Ureter (tissue), 1 donor: ENCODE results near the gene FCHO1. TPM values are rescaled to one million over a fixed set of nuclear protein-coding genes. Genes with fewer than 3 reads are reported as not detected.
"Not testable (repeated sequence)": the region's sequence is repeated elsewhere in the genome, so short reads cannot be mapped to it uniquely, and the experiment has no call there.

Source experiments
- DNase-seq: peaks from one replicate; pipeline ENCODE4 v3.0.0-alpha.2; 2020; ENCODE audit warnings: low spot score
- total RNA-seq: library from RNA; stranded (reverse); gene quantifications from one replicate; pipeline ENCODE4 v1.2.4, GENCODE V29; 2023
- donor health status: DM: yes; HTN: yes; CAD: no.

Gene FCHO1
- total RNA-seq, 1 donor from 2014 or later = 4.8 TPM

DNA sequence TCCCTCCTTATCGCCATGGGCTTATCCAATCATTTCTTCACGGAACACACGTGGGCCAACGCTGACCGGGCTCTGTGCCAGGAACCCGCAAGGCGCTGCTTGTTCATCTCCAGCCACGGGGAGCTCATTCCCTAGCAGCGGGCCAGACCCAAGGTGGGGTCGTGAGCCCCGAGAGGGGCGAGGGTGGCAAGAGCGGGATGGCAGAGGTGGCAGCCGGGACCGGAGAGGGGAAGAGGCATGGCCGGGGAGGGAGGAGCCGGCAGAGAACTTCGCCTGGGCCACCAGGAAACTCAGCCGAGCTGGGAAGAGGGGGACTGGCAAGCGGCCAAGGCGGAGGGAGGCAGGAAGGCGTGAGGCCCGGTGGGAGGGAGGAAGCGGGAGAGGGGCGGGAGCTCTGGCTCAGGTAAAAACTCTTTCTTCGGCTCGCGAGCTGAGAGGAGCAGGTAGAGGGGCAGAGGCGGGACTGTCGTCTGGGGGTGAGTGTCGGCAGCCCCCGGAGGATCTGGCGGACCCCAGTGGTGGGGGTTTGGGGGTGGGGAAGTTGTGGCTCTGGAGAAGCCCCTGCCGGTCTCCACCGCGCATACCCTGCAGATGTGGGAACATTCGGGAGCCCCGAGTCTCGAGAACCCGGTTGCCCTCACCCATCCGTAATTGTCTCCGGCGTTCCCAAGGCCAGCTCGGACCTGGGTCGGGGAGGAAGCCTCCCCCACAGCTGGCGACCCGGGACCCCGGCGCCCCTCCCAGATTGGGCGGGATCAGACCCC is 43.6 kb downstream of the FCHO1 start, which contains the start of gene B3GNT3:
Gene B3GNT3 (plus strand): TSS at position 408 of the 764 bp plus-strand sequence. CDS start 12,670 bp downstream, outside the sequence.
- DNase-seq = peak; percentile 90

DNA sequence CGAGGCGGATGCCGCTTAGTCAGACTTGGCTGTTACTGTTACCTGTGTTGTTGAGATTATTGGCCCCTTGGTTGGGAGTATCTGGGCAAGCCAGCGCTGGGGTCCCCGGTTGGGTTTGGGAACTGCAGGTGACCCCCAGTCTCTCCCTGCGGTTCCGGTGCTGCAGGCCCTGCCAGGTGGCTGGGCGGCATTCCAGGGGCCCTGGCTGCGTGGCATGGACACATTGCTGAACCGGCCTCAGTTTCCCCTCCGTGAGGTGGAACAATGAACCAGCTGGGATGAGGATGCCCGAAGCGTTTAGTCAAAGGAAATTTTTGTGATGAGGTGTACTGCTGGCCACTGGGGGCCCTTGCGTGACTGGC is 44.2 kb downstream of the FCHO1 start:
- no peak for DNase-seq

DNA sequence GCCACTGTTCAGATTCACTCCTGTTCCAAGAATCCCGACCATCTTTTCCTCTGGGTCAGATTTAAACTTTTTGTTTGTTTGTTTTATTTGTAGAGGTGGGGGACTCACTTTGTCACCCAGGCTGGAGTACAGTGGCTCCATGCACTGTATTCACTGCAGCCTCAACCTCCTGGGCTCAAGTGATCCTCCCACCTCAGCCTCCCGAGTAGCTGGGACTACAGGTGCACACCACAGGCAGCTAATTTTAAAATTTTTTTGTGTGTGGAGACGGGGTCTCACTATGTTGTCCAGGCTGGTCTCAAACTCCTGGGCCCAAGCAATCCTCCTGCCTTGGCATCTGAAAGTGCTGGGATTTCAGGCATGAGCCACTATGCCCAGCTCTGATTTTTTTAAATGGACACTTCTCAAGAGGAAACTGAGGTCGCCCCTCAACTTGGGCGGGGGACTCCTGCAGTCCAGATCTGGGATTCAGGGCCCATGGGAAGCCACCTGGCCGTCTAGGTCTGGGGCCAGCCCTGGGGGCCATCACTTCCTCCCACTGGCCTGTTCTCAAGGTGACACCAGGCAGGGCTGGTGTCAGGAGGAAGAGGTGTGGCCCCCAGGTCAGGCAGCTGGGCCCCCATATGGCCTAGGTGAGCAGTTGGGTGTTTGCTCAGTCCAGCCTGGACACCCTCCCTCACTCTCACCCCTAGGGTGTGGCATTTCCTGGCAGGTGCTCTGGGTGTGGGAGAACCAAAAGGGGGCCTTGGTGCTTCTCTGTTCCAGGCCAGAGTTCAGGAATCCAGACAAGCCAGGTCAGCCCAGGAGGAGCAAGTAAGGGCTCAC is 44.9 kb downstream of the FCHO1 start:
- DNase-seq = peak; percentile 85

DNA sequence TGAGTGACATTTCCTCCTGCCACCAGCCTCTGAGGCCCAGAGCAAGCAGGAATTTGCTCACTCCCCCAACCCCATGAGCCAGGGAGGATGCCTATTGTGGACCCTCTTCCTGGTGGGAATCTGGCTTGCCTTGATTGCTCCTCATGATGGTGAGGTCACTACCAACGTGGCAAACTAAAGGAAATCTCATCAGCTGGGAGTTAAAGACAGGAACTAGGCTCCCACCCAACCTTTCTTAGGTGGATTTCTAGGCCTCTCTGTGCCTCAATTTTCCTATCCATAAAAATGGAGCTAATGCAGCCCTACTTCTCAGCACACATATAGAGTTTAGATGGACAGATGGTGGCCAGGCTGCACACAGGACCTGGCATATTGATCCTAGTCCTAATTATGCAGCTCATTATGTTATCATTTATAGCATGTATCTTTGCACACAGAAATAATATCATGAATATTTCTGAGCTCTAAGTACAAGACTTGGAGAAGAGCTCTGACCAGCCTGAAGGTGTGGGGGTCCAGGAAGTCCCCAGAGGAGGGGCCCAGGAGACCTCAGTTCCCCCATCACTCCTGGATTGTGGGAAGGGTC is 45.7 kb downstream of the FCHO1 start:
- DNase-seq = no peak

DNA sequence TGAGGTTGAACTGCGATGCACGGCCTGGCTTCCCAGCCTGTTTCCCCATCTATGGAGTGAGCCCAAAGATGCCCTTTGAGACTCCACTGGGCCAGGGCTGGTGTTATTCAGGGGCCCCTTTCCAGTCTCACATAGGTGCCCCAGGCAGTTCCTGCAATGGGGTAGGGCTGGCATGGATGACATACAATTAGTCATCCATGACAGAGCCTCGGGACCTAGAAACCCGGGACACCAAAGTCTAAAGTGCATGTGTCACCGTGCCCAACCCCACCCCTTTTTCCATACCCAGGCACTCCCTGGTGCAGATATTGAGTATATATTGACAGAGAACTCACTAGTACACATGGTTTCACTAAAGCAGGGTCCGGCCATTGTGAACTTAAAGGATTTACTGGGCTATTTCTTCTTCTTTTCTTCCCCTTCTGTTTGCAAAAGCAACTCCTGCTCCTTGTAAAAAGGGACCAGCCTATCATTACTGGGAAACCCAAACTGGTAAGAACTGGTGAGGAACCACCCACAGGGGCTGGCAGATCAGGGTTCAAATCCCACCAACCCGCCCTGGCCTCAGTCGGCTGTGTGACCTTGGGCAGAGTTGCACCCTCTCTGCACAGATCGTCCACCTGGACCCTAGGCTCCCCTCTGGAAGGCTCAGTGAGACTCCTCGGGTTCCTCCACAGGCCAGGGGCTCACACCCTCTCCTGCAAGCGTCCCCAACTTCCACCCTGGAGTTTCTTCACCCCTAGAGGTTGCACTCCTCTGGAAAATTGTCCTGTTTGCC is 46.3 kb downstream of the FCHO1 start:
- DNase-seq = peak; percentile 77

DNA sequence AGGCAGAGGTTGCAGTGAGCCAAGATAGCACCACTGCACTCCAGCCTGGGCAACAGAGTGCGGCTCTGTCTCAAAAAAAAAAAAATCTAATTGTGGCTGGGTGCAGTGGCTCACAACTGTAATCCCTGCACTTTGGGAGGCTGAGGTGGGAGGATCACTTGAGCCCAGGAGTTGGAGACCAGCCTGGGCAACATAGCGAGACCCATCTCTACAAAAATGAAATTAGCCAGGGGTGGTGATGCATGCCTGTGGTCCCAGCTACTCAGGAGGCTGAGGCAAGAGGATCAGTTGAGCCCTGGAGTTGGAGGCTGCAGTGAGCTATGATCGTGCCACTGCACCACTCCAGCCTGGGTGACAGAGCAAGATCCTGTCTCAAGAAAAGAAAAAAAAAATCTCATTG is 47.3 kb downstream of the FCHO1 start:
- not testable (repeated sequence) for DNase-seq

DNA sequence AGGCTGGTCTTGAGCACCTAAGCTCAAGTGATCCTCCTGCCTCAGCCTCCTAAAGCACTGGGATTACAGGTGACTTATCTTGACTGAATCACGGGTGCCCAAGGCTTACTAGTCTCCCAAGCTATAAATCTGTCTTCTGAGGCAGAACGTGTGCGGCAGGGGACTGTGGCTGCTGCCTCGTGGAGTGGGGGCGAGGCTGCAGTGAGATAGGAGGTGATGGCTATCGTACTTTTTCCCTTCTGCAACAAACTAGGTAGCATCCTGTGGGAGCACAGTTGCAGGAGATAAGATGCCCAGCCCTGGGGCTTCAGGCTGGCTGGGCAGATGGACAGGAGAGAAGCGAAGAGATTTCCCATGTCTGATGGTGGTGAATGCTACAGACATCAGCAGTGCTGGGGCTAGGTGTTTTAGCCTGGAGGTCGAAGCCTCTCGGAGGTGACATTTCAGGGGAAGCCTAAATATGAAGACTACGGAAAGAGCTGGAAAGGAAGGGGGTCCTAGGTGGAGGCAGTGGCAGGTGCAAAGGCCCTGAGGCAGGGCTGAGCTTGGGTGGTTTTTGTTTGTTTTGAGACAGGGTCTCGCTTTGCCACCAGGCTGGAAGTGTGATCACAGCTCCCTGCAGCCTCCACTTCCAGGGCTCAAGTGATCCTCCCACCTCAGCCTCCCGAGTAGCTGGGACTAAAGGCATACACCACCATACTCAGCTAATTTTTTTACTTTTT is 51.0 kb downstream of the FCHO1 start:
- no peak for DNase-seq

DNA sequence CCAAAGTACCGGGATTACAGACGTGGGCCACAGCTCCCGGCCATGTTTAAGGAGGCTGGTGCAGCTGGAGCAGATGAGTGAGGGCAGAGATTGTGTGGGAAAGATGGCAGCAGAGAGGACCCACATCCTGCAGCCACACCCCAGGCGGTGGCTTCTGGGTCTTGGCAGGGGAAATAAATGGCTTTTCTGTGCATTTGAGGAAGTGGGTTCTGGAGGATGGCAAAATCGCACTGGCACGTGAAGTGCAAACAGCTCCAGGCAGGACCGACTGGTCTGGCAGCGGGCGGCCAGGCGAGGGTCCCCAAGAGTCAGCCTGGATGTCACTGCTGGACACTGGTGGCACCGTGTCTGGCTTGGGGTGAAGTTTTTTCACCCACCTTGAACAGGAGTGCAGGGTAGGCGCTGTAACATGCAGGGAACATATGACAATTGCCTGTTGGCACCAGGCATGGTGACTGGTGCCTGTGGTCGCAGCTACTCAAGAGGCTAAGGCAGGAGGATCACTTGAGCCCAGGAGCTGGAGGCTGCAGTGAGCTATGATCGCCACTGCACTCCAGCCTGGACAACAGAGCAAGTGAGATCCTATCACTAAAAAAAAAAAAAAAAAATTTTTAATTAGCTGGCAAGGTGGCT is 52.1 kb downstream of the FCHO1 start:
- DNase-seq = no peak

DNA sequence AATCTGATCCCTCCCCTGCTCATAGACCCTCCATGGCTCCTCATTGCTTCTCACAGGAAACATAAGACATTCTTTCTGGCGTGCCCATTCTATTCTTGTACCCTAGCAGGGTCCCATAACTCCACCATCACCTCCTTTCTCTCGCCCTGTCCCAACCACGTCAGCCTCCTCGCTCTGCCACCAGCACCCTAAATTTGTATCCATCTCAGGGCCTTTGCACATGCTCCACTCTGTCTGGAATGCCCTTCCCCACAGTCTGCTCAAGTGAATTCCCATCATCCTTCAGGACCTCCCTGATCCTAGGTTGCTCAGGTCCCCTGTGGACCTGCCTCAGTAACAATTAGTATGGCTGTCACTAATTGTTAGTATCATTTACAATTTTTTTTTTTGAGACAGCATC is 54.1 kb downstream of the FCHO1 start:
- DNase-seq = no peak

DNA sequence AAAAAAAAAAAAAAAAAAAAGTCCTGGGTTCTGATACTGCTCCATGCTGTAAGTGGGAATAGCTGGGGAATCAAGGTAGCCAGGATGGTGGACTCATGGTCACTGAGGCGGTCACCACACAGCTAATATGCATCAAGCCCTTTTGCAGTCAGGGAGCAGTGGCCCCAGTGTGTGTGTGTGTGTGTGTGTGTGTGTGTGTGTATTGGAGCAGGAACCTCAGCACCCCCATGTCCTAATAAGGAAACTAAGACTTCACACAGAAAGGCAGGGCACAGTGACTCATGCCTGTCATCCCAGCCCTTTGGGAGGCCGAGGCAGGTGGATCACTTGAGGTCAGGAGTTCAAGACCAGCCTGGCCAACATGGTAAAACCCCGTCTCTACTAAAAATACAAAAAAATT is 55.7 kb downstream of the FCHO1 start:
- DNase-seq = no peak

DNA sequence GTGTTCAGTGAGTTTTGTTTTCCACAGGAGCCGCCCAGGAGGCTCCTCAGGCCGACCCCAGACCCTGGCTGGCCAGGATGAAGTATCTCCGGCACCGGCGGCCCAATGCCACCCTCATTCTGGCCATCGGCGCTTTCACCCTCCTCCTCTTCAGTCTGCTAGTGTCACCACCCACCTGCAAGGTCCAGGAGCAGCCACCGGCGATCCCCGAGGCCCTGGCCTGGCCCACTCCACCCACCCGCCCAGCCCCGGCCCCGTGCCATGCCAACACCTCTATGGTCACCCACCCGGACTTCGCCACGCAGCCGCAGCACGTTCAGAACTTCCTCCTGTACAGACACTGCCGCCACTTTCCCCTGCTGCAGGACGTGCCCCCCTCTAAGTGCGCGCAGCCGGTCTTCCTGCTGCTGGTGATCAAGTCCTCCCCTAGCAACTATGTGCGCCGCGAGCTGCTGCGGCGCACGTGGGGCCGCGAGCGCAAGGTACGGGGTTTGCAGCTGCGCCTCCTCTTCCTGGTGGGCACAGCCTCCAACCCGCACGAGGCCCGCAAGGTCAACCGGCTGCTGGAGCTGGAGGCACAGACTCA is 56.5 kb downstream of the FCHO1 start:
- no peak for DNase-seq

DNA sequence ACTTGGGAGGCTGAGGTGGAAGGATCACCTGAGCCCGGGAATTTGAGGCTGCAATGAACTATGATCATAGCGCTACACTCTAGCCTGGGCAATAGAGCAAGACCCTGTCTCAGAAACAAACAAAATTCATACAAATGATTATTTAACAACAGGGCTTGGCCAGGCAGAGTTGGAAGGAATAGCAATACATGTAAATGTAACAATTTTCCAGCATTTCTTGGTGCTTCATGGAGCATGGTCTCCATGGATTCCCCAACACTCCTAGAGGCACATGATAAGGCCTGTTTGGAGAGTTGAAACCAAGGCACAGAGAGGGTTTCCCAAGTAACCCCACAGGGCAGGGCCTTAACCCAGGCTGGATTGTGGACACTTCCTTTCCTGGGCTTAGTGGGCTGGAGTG is 59.8 kb downstream of the FCHO1 start:
- no peak for DNase-seq

DNA sequence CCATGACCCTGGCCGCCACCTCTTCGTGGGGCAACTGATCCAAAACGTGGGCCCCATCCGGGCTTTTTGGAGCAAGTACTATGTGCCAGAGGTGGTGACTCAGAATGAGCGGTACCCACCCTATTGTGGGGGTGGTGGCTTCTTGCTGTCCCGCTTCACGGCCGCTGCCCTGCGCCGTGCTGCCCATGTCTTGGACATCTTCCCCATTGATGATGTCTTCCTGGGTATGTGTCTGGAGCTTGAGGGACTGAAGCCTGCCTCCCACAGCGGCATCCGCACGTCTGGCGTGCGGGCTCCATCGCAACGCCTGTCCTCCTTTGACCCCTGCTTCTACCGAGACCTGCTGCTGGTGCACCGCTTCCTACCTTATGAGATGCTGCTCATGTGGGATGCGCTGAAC is 60.4 kb downstream of the FCHO1 start:
- no peak for DNase-seq

DNA sequence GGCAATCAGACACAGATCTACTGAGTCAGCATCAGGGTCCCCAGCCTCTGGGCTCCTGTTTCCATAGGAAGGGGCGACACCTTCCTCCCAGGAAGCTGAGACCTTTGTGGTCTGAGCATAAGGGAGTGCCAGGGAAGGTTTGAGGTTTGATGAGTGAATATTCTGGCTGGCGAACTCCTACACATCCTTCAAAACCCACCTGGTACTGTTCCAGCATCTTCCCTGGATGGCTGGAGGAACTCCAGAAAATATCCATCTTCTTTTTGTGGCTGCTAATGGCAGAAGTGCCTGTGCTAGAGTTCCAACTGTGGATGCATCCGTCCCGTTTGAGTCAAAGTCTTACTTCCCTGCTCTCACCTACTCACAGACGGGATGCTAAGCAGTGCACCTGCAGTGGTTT is 60.8 kb downstream of the FCHO1 start:
- DNase-seq = no peak

DNA sequence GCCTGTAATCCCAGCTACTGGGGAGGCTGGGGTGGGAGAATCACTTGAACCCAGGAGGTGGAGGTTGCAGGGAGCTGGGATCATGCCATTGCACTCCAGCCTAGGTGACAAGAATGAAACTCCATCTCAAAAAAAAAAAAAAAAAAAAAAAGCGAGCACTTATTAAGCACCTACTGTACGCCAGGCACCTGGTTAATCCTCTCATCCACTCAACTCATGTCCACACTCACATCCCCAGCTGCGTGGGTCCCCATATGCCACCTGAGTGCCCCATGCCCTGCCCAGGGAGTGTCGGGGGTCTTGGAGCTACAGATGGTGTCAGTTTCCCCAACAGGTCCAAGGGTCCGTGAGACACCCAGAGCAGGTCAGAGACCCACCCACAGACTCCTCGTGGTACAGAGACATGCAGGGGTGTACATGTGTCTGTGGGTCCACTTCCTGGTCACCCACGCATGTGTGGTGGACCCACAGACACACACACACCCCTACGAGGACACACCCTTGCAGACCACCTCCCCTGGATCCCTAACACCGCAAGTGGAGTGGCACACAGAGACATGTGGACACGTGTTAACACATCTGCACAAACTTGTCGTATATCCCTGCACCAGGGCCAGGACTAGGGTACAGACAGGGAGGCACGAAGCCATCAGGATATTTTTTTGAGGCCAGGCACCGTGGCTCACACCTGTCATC is 66.5 kb downstream of the FCHO1 start:
- no peak for DNase-seq

DNA sequence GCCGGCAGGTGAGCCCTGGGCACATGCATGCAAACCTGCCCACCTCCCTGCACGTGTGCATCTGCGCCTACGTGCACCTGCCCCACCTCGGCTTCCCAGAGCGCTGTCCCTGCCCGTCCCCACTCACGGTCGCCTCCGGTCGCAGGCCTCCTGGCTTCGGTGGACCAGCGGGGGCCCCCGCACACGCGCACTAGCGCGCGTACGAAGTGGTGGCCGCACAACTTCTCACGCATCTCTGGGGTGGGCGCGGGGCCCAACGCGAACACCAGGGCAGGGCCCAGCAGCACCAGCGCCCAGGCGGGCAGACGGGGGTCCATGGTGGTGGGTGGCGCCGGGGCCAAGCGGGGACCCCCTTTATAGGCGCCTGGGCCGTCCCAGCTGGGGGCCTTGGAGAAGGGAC is 69.9 kb downstream of the FCHO1 start, which contains the start of gene INSL3:
Gene INSL3 (minus strand): TSS at position 330 of the 400 bp plus-strand sequence. CDS start 13 bp downstream, at position 317.
- no peak for DNase-seq

DNA sequence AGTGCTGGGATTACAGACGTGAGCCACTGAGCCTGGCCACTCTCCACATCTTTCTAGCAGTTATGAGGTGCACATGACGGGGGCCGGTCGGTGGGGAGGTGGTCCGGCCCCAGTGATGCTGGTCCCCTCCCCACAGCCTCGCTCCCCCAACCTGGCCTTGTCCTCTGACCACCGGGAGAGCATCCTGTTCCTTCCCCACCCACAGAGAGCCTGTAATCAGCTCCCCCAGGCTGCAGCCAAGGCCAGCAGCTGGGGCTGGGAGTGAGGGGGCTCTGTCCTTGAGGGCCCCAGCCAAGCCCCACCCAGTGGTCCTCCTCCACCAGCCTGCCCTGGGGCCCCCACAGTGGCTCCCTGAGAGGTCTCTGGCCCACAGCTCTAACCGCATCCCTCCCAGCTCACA is 73.1 kb downstream of the FCHO1 start:
- DNase-seq = no peak

DNA sequence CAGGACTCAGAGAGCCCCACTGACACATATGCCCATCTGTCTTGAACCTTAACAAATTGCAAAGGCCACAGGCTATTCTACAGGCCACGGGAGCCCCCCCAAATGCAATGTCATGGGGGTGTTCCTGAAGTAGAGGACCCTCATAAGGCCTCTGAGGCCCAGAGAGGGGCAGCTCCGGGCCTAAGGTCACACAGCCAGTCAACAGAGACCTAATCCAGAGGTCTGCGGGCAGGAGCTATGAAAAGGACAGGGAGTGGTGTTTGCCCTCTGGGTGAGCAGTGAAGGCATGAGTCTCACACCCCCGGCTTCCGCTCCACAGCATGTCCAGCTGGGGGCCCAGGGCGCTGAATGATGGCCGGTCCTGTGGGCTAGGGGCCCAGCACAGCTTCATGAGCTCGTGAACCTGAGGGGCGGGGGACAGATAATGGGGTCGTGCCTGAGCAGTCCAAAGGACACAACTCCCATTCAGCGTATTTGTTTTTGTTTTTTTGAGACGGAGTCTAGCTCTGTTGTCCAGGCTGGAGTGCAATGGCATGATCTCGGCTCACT is 75.3 kb downstream of the FCHO1 start:
- no peak for DNase-seq

DNA sequence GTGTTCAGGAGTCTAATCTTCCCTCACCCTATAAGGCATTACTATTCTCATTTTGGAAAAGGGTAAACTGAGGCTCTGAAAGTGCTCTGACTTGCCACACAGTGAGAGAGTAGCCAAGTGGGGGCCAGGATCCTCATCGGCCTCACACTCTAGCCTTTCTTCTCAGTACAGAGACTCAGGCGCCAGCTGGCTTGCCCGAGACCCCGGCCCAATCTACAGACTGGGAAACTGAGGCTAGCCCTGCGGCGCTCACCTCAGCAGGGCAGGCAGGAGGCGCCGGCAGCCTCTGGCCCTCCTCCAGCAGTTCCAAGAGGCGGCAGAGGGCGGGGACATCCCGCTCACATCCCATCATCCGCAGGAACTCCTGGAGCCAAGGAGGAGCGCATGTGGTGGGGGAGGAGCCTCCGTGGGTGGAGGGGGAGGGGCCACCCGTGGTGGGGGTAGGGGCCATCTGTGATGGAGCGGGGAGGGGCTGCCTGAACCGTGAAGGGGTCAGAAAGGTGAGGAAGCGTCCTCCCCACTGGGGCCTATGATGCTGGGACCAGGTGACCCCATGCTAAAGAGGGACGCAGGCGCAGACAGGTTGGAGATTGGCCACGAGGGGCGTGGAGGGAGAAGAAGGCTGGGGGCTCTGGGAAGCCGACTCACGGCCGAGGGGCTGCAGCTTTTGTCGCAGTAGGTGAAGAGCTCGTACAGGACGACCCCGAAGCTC is 78.7 kb downstream of the FCHO1 start:
- peak; percentile 50 for DNase-seq
